Testis (tissue), 2 donors: ENCODE data around the gene CD101.

ENCODE experiments used
- POLR2A ChIP-seq: fragments of 450-650 bp; IDR thresholded peaks from one replicate; pipeline ENCODE4 v1.6.1; 2017; ENCODE audit warnings: antibody characterized with exemption, mild to moderate bottlenecking, moderate library complexity
- TF ChIP-seq, protein P1 (sequence below), 3 experiments: fragments of 450-650 bp in 2 of 3; fragments of 200-600 bp in 1 of 3; sonication (generic) in 1 of 3; IDR thresholded peaks; one replicate each; pipeline ENCODE4 v1.5.1; 2016 to 2019; ENCODE audit warnings: antibody characterized with exemption in 3 of 3, mild to moderate bottlenecking in 2 of 3, moderate library complexity in 1 of 3

DNA sequence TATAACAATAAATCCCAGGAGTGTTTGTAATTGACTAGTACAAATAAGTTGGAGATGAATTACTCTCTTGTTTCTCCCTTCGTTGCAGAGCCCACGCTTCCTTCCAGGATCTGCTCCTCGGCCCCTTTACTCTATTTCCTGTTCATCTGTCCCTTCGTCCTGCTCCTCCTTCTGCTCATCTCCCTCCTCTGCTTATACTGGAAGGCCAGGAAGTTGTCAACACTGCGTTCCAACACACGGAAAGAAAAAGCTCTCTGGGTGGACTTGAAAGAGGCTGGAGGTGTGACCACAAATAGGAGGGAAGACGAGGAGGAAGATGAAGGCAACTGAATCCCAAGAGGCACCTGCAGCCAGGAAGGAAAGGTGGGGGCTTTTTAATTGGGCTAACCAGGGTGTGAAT, 32.2 kb downstream of the CD101 start:
- TF ChIP-seq, protein P1, sequence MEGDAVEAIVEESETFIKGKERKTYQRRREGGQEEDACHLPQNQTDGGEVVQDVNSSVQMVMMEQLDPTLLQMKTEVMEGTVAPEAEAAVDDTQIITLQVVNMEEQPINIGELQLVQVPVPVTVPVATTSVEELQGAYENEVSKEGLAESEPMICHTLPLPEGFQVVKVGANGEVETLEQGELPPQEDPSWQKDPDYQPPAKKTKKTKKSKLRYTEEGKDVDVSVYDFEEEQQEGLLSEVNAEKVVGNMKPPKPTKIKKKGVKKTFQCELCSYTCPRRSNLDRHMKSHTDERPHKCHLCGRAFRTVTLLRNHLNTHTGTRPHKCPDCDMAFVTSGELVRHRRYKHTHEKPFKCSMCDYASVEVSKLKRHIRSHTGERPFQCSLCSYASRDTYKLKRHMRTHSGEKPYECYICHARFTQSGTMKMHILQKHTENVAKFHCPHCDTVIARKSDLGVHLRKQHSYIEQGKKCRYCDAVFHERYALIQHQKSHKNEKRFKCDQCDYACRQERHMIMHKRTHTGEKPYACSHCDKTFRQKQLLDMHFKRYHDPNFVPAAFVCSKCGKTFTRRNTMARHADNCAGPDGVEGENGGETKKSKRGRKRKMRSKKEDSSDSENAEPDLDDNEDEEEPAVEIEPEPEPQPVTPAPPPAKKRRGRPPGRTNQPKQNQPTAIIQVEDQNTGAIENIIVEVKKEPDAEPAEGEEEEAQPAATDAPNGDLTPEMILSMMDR (IDR thresholded peaks at IDR 0.05), result no peak
- TF ChIP-seq POLR2A, result no peak
